LNCaP clone FGC (cell line): Measurements from ENCODE around the gene CHST15.

Source experiments
- DNase-seq: peaks from one replicate; pipeline ENCODE4 v3.0.0-alpha.2; 2011; ENCODE audit warnings: low read depth
- H3K4me3 ChIP-seq: 2 replicates; pipeline ENCODE4 v1.5.1; 2011; ENCODE audit warnings: mild to moderate bottlenecking, low read depth, low read length, control low read depth
- CTCF ChIP-seq: IDR thresholded peaks from 2 replicates; pipeline ENCODE4 v1.5.1; 2012; ENCODE audit warnings: mild to moderate bottlenecking; ENCODE audit not compliant: control insufficient read depth, insufficient read depth; ENCODE audit errors: extremely low read depth

The CHST15 gene

GRCh38 chr10:124124123-124124768 is 30.8 kb upstream of the CHST15 start:
- TF ChIP-seq CTCF: no peak
- H3K4me3 ChIP-seq: no peak overlapping the region
- DNase-seq: no peak

DNA sequence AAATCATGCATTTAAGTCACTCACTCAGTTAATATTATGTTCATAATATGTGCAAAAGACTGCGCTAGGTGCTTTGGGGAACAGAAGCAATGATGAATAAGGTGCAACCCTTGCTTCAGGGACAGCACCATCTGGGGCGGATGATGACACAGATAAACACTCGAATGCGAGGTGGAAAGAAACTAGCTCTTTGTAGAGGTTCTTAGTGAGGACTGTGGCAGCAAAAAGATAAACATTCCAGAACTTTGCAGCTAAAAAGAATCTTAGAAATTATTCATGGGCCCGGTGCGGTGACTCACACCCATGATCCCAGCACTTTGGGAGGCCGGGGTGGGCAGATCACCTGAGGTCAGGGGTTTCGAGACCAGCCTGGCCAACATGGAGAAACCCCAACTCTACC is 29.8 kb upstream of the CHST15 start:
- no peak for TF ChIP-seq CTCF
- H3K4me3 ChIP-seq: no peak overlapping the region
- DNase-seq: no peak

GRCh38 chr10:124122211-124122610 is 28.8 kb upstream of the CHST15 start:
- no peak overlapping the region for H3K4me3 ChIP-seq
- TF ChIP-seq CTCF: no peak
- DNase-seq: no peak

GRCh38 chr10:124120410-124121061 is 27.1 kb upstream of the CHST15 start:
- no peak overlapping the region for H3K4me3 ChIP-seq
- TF ChIP-seq CTCF: no peak
- no peak for DNase-seq

- DNase-seq: no peak
- no peak for TF ChIP-seq CTCF
- H3K4me3 ChIP-seq: no peak overlapping the region
Observed at GRCh38 chr10:124119946-124120345, 26.5 kb upstream of the CHST15 start.

DNA sequence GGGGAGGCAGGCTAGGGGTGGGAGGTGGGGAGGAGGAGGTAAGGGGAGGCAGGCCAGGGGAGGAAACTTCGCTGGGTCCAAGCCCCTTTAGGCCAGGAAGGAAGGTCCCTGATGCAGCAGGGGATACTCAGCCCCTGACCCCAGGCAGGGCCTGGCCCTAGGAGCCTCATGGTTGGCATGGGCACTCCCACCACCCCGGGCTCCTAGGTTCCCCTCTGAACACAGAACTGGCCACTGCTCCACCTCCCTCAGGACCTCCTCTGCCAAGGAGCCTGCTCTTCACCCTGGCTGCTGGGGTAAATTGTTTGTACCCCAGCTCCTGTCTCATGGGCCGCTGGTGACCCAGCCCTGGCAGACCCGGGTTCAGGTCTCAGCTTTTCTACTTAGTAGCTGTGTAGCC is 25.8 kb upstream of the CHST15 start:
- DNase-seq: no peak
- no peak for TF ChIP-seq CTCF
- no peak overlapping the region for H3K4me3 ChIP-seq

DNA sequence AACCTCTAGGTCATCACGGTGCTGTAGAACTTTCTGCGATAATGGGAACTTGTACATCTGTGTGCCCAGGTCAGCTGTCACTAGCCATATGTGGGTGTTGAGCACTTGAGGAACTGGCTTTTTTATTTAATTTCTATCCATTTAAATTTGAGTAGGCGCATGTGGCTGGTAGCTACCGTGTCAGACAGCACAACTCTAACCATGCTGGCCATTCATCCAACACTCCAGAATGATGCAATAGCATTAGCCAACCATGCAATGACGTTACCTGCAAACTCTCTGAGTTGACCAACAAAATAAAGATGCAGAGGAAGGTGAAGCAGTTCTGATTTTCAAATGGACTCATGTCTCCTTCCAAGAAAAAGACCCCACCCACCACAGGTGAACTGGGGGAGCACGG is 24.4 kb upstream of the CHST15 start:
- DNase-seq: no peak
- no peak overlapping the region for H3K4me3 ChIP-seq
- TF ChIP-seq CTCF: no peak
